ENCODE data around the gene NDUFS1.
"Not testable (repeated sequence)": the region's sequence is repeated elsewhere in the genome, so short reads cannot be mapped to it uniquely, and the experiment has no call there.

NDUFS1 gene

GRCh38 chr2:206095536-206096332, 63.5 kb downstream of the NDUFS1 start:
- DNase-seq, result no peak

- DNase-seq, result no peak
Measured at GRCh38 chr2:206092297-206092696, 66.9 kb downstream of the NDUFS1 start.

DNA sequence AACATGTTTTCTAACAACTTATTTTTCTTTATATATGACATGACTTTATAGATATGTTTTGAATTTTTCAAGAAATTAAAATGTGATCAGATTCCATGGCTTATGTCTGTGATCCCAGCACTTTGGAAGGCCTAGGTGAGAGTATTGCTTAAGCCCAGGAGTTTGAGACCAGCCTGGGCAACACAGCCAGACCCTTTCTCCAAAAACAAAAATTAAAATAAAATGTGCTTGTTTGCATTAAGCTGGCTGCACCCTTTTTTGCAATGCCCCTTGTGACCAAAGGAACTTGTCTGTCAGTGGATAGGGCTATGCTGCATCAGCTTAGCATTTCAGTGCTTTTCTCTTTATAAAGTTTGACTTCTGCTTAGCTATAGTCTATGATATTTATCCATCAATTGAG, 71.0 kb downstream of the NDUFS1 start:
- DNase-seq, result no peak

DNA sequence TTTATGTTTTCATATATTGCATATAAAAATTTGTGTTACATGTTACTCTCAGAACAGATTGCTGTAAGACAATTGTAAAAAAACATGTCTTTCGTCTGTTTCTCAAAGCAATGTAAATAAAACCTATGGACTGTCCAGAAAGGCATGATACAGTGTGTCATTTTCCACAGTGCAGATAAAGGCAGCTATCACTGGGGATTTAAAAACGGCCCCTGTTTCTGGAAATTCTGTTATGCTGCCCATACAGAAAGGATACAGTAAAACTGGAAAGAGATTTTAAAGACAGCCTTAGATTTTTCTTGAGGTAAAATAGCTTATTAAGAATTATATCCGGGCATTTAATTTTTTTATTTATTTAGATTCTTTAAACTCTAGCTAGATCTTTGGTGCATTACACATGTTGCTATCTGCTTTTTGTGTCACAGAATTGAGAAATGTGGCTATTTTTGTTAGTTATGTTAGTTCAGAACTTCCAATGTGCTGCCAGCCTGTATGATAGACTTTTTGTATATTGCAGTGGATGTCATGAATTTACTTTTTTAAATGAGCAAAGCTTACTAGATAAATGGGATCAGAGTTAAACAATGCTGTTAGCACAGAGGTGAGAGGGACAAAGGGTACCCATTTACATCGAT, 72.4 kb downstream of the NDUFS1 start:
- DNase-seq, result no peak

- DNase-seq, result peak; percentile 88
Measured at GRCh38 chr2:206085742-206086445, 73.3 kb downstream of the NDUFS1 start, which contains the start of gene INO80D. TSS of gene INO80D (minus strand) at chr2:206086174. CDS start at chr2:206063016, 23,158 bp downstream.

DNA sequence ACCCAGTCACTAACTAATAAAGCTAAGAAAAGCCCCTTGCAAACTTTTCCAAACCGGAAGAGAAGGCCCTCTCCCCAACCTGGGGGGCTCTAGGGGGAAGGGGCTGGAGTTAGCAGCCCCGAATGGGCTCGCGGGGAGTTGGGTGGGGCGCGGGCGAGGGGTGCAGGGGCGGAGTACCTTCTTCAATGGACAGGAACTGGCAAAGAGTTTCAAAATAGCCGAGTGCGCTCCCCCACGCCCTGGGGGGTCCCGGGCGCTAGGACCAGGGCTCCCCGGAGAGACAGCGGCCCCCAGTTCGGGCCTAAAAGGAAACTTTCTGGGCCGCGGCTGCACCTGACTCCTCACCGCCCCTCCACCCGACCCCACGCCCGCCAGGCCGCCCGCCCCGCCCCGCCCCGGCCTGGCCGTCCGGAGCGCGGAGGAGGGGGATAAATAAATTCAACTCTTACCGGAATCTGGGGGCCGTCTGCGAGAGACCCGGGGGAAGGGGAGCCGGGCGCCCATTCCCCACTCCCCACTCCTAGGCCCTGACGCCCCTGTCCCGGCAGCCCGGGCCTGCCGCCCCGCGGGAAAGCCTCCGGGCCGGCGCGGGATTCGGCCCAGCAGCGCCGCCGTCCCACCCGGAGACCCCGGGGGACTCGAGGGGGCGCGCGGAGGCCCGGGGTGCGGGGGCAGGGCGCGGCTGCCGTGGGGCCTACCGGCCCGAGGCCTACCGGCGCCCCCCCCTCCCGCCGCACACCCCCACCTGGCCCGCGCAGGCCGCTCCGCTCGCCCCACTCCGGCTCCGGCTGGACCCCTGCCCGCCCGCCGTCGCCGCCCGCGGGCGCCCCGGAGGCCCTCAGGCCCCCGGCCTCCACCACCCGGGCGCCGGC, 74.1 kb downstream of the NDUFS1 start:
- peak; percentile 63 for DNase-seq

GRCh38 chr2:206084439-206084869, 74.8 kb downstream of the NDUFS1 start:
- DNase-seq, result peak; percentile 21

DNA sequence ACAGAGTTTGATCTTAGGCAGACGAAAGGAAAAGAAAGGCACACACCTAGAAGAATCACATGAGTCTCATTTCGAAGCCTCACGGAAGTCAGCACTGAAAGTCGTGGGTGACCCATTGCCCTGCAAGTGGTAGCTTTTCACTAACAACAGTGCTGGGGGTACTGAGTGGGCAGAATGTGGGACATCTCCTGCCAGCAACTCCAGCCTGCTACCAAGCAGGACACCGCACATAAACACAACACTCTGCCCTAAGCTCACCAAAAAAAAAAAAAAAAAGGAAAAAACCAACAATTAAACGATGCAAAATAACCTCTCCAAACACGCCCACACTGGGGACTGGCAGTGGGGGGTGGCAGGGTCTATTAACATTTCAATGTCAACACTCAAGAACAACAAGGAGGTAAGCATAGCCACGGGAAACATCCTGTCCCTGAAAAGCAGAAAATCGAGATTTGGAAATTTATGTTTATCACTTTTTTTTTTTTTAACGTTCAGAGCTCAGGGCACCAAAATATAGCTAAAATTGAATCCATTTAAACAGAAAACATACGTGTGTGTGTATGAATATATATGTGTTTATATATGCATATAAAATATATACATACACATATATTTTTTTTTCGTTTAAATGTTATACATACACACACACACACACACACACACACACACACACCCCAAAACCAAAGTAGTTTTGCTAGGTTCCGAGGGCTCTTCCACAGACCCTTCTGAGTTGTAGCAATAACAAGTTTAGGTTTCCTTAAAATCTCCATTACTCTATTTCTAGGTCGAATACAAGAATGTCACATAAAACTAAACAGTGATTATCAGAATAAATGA, 75.4 kb downstream of the NDUFS1 start:
- peak; percentile 35 for DNase-seq

DNA sequence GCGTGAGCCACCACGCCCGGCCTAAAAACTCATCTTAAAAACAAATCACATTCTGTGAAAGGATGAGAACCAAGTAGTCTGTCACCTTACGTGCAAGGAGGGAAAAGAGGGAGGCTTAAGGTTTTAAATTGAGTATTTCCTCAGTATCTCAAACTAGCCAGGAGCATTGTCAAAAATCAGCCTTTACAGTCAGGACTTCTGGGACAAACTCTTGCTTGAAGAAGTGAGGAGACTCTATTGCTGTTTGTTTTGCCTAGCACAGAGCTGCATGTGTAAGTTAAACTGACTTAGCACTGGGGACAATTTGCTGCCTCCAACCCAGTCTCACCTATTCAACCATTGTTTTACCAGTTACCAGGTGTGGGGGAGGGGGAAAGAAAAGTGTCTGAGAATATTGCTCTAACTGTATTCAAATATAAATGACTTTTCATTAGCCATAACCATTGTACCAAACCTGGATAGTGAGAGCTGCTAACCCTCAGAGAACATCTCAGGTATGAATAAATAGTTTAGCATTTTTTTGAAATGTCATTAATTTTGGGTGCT, 76.9 kb downstream of the NDUFS1 start:
- DNase-seq, result no peak

DNA sequence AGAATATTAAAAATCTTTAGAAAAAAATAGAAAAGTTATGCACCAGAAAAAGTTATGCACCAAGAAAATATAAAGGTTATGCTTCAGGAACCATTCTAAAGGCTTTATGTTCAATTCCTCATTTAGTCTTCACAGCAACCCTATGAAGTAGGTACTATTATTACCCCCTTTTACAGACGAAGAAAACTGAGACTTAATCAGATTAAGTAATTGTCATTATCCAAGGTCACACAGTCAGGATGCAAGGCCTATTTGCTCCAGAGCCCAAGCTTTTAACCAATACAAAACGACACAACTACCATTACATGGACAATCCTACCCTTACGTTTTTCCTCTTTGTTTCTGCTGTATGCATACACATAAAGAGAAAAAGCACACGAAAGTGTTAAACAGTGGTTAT, 78.3 kb downstream of the NDUFS1 start:
- no peak for DNase-seq

DNA sequence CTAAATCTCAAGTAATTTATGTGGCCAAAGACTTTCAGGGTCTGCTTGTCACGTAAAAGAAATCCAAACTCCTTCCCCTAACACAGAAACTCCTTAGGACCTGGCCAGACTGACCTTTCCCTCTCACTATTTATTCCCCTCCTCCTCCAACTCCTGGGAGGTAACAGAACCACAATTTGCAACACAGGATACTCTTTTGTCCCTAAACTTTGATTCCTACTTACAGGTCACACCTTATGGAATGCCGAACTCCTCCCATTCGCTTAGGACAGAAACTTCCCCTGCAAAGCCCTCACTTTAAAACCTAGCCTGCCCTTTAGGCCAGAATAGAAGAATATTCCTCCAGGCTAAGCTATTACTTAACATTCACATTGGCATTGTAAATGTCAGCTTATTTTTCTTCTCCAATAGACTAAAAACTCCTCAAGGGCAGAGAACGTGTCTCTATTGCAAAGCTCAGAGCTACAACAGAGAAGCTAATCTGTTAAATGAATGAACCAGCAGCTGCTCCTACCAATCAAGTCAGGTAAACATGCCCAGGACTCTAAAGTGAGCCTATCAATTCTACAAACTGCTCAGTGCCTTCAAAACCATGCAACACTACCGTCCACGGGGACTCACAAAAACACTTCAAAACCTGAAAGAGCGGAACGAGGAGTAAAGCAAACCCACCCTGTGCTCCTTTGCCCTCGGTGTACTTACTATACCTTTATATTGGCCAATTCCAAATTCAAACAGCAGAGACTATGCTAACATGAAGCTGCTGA, 79.4 kb downstream of the NDUFS1 start:
- DNase-seq, result no peak

DNA sequence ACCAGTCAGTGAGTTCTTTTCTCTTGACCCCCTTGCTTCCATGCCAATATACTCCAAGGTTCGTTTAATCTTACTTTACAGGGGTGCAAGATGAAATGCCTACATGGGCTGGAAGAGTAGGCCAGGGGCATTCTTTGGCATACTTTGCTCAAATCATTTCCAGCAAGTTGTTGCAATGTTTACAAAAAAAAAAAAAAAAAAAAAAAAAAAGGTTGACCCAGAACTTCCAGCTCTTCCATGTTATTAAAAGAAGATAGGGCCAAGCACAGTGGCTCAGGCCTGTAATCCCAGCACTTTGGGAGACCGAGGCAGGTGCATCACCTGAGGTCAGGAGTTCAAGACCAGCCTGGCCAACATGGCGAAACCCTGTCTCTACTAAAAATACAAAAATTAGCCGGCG, 81.4 kb downstream of the NDUFS1 start:
- DNase-seq, result not testable (repeated sequence)

GRCh38 chr2:206075113-206075512, 84.1 kb downstream of the NDUFS1 start:
- DNase-seq, result no peak

DNA sequence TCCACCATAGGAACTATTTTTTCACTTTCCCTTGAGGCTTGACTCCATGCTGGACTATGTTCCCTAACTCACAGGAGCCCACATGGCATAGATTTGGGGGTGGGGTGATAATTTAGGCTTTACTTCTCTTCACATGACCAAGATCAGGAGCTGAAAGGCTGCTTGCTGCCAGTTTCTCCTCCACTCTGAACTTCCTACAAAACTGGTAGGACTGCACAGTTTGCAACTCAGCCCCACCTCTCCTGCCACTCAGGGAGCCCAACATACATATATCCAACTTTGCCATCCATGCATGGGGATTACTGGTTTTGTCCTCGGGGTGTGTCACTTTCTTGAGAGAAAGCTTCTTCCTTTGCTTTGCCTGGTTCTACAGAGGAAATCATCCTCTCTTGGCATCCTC, 87.4 kb downstream of the NDUFS1 start:
- DNase-seq, result no peak

DNA sequence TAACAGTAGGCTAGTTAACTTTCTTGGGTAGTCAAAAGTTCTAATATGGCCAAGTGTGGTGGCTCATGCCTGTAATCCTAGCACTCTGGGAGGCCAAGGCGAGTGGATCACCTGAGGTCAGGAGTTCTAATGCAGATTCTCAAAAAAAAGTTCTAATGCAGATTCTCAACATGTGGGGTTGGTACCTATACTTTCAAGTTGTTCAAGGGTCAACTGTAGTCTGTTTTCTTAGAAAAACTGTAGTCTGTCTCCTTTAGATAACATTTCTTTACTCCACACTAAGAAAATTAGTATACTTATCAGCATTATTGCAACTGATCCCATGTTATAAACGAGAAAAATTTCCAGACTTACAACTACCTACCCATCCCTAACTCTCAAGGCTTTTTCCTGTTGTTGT, 89.8 kb downstream of the NDUFS1 start:
- DNase-seq, result no peak

GRCh38 chr2:206068207-206068606, 91.0 kb downstream of the NDUFS1 start:
- DNase-seq, result no peak

All from CD4-positive, alpha-beta T cell treated with Interleukin-10 for 1 hour (primary cell).